ENCODE results near the gene FAM229B.
"Not testable (repeated sequence)": the region's sequence is repeated elsewhere in the genome, so short reads cannot be mapped to it uniquely, and the experiment has no call there.

Gene FAM229B

DNA sequence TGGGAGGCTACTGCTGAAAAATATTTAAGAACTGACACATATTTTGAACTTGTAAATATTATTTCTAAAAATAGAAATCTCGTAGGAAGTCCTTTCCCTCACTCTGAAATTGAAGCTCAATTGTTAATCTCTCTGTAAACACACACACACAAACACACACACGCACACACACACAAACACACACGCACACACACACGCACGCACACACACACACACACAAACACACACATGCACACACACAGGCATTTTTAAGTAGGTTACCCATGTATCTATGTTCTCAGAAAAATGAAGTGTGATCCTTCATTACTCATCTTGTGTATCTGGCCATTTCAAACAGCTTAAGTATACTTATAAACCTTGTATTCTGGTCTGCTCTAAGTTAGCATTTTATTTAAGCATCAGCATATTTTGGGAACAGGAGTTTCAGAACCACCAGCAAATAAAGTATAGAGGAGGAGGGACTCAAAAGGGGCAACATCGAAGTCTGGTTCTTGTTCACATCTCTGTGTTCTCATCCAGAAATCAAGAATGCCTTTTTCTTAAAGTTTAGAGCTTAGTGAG lies 21.9 kb upstream of the FAM229B start:
- DNase-seq, result no peak

DNA sequence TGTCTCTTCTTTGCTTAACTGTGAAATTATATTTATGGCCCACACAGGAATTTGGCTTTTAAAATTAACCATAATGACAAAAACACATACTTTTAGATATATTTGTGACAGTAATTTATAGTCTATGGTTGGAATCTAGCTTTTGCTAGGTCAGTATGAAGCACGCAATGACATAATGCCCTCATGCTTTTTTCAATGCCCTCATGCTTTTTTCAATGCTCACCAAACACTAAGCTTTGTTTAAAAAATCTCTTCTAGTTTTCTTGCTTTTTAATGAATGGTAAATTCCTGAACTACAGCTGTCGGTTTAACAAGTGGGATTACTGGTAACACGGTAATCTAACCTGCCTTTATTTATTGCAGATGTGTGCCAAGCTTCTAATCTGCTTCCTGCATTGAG lies 20.8 kb upstream of the FAM229B start:
- no peak for DNase-seq

DNA sequence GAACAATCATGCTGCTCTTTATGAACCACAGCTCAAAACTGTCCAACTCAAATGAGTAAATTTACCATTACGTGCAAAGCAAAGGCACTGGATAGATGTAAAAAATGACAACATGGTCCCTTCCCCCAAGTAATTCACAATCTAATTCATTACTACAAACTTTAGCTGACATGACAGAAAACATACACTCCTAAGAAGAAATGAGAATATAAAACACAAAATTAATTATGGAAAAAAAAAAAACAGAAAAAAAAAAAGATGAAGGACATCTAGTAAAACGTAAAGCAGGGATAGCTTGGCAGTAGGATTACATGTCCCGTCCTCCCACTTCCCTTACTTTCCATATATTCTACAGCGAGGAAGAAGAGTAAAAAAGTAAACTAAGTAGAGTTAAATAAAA lies 5.8 kb upstream of the FAM229B start:
- DNase-seq, result no peak

DNA sequence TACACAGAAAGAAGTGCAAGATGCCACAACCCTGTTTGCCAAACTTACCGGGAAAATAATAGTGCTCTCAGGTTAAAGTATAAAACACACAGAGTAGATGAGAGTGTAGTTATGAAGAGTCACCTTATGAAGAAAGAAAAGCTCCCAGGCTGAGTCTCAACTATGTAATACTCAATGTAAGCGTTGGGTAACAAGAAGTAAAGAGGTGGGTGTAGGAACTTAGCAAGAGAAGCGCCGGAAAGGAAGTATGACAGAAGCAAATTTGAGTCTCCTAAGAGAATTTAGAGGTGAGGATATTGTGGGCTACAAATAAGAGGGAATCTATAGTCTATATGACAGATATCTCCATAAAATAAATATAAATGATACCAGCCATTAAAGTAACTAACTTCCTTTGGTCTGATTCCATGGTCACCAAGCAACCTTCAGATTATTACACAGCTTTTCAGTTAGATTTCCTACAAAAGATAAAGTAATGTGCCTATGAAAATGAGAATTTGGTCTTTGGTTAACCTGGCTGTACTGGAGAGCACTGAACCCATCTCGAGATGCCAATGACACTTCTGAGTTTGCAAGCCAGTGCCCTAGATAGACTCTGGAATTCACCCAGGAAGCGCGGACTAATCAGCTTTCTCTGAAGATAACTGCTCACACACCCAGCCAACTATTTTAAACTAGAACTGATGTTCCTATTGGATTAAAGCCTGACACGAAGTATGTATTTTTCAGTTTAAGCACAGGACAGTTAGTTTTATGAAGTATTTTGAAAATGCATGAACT lies 1.9 kb upstream of the FAM229B start:
- DNase-seq, result peak; percentile 83

- peak; percentile 60 for DNase-seq
Observed at GRCh38 chr6:112086744-112087135, 651 bp upstream of the FAM229B start.

- no peak for DNase-seq
Observed at GRCh38 chr6:112087916-112088315, 525 bp downstream of the FAM229B start.

DNA sequence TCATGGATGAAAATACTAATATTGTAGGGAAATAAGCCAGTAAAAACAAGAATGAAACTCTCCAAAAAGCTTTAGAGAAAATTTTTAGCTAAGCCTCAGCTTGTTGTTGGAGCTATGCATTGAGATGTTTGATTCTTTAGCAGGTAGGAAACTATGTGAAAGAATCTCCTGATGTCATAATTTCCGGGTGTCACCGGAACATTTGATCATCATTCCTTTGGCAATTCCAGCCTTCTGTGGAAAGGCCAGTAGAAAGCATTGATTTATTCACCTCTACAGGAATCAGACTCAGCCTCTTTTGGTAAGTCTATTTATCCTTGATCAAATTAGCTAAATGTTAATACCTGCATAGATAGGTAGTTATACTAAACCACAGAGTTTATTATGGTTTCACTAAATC lies 9.5 kb downstream of the FAM229B start:
- no peak for DNase-seq

GRCh38 chr6:112100561-112100960 lies 13.2 kb downstream of the FAM229B start:
- DNase-seq, result no peak

DNA sequence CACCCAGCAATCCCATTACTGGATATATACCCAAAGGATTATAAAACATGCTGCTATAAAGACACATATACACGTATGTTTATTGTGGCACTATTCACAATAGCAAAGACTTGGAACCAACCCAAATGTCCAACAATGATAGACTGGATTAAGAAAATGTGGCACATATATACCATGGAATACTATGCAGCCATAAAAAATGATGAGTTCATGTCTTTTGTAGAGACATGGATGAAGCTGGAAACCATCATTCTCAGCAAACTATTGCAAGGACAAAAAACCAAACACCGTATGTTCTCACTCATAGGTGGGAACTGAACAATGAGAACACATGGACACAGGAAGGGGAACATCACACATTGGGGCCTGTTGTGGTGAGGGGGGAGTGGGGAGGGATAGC lies 18.6 kb downstream of the FAM229B start:
- not testable (repeated sequence) for DNase-seq

GRCh38 chr6:112106562-112106961 lies 19.2 kb downstream of the FAM229B start:
- no peak for DNase-seq

DNA sequence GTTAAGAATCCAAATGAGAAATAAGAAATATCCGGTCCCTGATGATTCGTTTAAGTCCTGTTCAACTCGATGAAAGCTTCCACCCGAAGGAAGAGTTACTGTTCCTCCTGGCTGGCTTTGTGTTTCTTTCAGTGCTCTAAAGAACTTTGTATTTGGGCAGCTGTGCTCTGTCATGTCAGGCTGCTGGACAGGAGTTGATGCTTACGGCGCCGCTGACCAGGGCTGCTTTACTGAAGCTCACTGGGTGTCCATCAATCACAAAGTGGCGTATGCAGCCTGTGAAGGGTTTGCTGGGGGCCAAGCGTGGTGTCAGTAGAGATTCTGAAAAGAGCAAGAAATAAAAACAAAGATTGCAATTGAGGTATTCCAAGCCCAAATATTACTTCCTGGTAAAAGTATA lies 21.9 kb downstream of the FAM229B start:
- no peak for DNase-seq

DNA sequence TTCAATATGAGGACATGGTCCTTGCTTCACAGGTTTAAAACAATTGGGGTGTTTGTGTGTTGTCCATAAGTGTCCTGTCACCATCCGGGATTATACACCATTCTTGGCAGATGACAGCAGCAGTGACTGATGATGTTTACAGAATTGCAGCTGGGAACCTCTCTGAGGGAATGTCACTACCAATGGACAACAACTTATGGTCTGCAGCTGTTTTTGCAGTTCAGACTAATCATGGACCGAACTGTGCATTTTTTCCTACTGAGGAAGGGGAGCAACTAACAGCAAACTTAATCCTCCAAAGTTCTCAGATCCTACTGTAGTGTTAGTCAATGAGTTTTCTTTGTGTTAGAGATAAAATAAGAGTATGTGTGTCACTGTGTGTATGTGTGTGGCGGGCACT lies 26.0 kb downstream of the FAM229B start:
- no peak for DNase-seq

GRCh38 chr6:112113918-112114317 lies 26.5 kb downstream of the FAM229B start:
- no peak for DNase-seq

- DNase-seq, result no peak
Observed at GRCh38 chr6:112114577-112115223, 27.3 kb downstream of the FAM229B start.

- DNase-seq, result no peak
Observed at GRCh38 chr6:112116221-112116620, 28.8 kb downstream of the FAM229B start.

DNA sequence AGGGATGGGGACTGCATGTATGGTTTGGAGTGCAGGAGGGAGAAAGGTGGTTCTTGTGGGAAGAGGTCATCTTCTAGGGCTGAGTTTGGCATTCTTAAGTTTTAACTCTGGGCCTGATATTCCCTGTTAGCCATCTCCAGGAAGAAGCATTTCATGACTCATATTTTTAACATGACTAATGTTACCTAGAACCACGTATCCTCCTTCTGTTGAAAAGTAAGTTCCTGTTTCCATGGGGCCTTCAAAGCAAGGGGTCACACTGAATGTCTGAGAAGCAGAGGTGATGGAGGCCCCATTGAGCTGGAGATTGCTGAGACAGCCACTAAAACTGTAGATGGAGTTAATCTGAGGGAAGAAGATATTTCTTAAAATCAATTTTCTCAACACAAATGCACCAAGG lies 30.2 kb downstream of the FAM229B start:
- DNase-seq, result peak; percentile 16

GRCh38 chr6:112118034-112118433 lies 30.6 kb downstream of the FAM229B start:
- DNase-seq, result peak; percentile 11

DNA sequence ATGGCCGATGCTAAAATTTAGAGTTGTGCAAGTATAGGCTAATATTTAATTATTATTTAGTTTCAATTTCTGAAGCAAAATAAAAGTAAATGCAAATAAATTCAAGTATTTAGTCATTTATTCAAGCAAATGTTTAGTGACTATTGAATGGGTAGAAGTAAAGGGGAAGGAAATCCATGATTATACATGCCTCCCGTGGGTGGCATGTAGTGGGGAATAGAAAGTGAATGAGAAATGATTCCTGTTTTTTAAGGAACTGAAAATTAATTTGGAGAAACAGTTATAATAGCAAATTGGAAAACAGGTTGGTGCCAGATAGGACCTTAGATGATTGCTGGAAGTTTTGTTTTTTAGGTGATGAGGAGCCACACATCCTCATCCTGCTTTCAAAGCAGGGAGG lies 35.4 kb downstream of the FAM229B start:
- peak; percentile 90 for DNase-seq

GRCh38 chr6:112123982-112124381 lies 36.6 kb downstream of the FAM229B start:
- peak; percentile 47 for DNase-seq

GRCh38 chr6:112128208-112128607 lies 40.8 kb downstream of the FAM229B start:
- no peak for DNase-seq

GRCh38 chr6:112130878-112131277 lies 43.5 kb downstream of the FAM229B start:
- DNase-seq, result no peak

GRCh38 chr6:112139052-112139451 lies 51.7 kb downstream of the FAM229B start:
- DNase-seq, result no peak

DNA sequence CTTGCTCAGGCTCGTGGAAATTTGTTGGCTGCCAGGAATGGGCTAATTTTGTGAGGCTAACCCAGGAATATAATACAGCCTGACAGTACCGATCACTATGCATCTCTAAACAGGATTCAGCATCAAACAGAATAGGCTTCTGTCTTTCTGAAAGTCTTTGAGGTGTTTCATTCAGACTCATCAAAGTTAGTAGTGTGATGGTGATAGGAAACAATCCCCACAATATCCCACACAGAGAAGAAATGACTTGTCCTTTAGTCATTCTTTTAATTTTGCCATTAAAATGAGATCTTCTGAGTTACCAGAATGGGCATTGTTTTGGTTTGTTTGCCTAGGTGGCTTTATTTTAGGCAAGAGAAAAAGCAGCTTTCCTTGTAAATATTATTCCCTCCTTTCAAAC lies 54.3 kb downstream of the FAM229B start:
- DNase-seq, result no peak

GRCh38 chr6:112144145-112144926 lies 56.9 kb downstream of the FAM229B start:
- DNase-seq, result no peak

All from inflammatory macrophage treated with lipopolysaccharide for 4 hours (primary cell).